Activated CD4-positive, alpha-beta T cell treated with anti-CD3 and anti-CD28 coated beads for 1 hour (primary cell): Measurements from ENCODE around the gene MYO1A.

Experiments
- DNase-seq: peaks from one replicate; pipeline ENCODE4 v3.0.0-alpha.2; 2020

Gene MYO1A

GRCh38 chr12:57049890-57050289 lies at the start of gene MYO1A:
MYO1A (minus strand) TSS chr12:57050129; CDS start chr12:57048323, 1,806 bp downstream.
- DNase-seq: no peak

- DNase-seq: no peak
Measured at GRCh38 chr12:57099047-57099714, 49.3 kb upstream of the MYO1A start.

GRCh38 chr12:57098546-57098945 lies 48.6 kb upstream of the MYO1A start:
- no peak for DNase-seq

GRCh38 chr12:57097554-57097835 lies 47.6 kb upstream of the MYO1A start:
- no peak for DNase-seq

- DNase-seq: no peak
Measured at GRCh38 chr12:57096748-57097553, 47.0 kb upstream of the MYO1A start.

DNA sequence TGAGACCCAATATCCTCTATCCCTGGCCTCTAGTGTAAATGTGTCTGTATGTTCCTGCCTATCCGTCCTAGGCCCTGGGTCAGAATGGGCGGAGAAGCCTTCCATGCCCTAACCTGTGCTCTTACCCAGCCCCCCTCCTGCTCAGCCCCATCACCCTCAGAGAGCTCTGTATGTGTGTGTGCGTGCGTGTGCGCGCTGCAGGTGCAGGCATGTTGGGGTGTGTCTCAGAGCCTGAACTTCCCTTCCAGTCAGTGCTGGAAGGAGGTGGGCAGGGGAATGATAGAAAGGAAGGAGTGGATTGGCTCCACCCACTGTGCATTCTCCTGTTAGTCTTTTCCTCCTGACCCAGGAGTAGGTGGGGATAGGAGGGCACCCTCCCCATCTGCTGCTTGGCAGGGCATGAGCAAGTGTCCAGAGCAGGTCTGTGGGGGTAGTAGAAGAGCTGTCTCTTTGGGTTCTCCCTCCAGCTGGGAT lies 46.2 kb upstream of the MYO1A start:
- no peak for DNase-seq

GRCh38 chr12:57095440-57095839 lies 45.5 kb upstream of the MYO1A start:
- DNase-seq: no peak

- no peak for DNase-seq
Measured at GRCh38 chr12:57094208-57095160, 44.6 kb upstream of the MYO1A start.

DNA sequence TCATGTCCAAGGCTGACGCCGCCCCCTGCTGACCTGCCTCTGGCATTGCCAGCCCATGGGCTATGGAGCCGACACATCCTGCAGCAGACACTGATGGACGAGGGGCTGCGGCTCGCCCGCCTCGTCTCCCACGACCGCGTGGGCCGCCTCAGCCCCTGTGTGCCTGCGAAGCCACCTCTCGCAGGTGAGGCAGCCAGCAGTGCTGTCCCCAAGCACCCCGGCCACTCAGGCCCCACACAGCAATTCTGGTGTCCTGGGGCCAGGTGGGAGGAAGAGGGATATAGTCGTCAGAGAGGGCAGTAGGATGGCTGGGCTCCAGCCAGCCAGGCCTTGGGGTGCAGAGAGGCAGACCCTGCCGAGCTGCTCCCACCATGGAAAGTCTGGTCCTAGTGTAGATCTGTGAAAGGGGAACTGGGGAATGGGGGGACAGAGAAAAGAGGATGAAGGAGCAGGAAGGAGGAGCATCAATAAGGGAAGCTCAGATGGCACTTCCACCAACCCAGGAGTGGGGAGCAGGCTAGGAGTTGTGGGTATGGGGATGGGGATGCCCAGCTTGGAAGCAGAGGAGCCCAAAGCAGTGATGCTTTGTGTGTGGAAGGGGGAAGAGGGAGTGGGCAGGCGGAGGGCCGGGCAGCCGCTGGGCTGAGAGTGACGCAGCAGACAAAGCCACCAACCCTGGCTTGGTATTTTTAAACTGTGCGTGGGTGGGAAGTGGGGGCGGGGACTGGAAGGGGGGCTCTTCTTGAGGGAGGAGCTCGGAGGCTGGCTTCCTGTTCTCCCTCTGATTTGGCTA lies 43.7 kb upstream of the MYO1A start:
- DNase-seq: no peak

GRCh38 chr12:57092876-57093414 lies 43.0 kb upstream of the MYO1A start:
- DNase-seq: no peak

GRCh38 chr12:57092529-57092862 lies 42.6 kb upstream of the MYO1A start:
- DNase-seq: no peak

- DNase-seq: no peak
Measured at GRCh38 chr12:57091638-57092528, 42.0 kb upstream of the MYO1A start.

DNA sequence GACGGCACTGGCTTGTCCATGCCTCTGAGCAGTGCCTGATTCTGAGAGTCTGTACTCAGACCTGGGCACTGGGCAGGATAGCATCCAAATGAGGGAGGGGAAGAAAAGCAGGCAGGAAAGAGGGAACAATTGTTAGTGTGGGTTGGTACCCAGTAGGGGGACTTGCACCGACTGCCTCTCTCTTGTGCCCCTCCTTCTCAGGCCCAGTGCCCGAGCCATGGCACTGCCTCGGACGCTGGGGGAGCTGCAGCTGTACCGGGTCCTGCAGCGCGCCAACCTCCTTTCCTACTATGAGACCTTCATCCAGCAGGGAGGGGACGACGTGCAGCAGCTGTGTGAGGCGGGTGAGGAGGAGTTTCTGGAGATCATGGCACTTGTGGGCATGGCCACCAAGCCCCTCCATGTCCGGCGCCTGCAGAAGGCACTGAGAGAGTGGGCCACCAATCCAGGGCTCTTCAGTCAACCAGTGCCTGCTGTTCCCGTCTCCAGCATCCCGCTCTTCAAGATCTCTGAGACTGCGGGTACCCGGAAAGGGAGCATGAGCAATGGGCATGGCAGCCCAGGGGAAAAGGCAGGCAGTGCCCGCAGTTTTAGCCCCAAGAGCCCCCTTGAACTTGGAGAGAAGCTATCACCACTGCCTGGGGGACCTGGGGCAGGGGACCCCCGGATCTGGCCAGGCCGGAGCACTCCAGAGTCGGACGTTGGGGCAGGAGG lies 41.2 kb upstream of the MYO1A start:
- no peak for DNase-seq

DNA sequence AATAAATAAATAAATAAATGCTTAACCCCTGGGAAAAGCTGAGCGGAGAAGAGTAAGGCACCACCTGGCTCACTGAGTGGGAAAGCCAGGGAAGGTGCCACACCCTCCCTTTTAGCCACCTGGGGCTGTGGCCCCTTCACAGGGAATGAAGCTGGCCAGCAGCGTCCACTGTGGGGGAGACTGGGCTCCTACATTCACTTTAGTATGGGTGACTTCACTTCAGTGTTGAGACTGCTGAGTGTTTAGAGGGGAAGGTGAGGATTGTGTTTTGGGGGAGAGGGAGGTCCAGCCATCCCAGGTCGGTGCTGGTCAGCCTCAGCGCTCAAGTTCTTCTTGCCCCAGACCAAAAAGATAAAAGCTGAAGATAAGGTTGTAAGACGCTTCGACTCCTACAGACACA lies 40.6 kb upstream of the MYO1A start:
- DNase-seq: no peak

DNA sequence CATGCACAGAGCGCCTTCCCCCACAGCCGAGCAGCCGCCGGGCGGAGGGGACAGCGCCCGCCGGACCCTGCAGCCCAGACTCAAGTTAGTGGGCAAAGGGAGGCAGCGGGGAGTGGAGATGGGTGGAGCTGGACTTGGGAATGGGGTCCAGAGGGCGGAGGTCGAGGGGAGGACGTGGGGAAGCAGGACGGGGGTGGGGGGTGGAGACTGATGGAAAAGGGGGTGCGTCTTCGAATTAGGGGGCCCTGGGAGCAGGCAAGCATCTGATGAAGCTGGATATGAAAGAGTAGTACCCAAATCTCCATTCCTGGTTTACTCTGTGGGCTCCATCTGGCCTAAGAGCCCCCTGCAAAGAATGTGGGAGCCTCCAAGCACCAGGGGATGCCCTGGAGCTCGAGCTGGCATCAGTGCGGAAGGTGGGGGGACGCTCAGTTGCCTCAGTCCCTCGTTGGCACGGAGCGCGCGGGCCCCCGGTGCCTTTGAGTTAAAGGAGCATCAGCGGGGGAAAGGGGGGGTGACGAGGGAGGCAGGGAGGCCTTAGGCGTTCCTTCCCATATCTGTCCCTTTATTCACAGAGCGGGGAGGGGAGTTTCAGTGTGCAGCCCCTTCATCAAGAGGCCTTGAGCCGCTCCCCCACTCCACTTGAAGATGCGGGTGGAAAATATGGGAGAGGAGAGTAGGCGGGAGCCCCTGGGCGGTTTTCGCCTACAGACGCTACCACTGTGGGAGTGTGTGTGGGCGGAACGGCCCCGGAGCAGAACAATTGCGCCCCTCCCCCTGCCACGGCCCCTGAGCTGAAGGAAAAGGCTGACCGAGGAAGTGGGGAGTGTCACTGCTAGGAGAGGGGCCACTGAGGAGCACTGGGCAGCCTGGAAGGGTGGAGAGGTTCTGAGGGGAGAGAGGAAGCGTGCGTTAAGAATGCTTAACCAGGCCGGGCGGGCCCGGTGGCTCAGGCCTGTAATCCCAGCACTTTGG lies 39.6 kb upstream of the MYO1A start:
- peak; percentile 45 for DNase-seq

- peak; percentile 89 for DNase-seq
Measured at GRCh38 chr12:57088354-57089270, 38.7 kb upstream of the MYO1A start, which contains the start of gene NAB2. NAB2 (plus strand) TSS chr12:57089114; CDS start chr12:57089272, 158 bp downstream.

- DNase-seq: peak; percentile 67
Measured at GRCh38 chr12:57087691-57088353, 37.9 kb upstream of the MYO1A start.
